OCI-LY3 (cell line): ENCODE results near the gene ELL2.

Source experiments
- EZH2phosphoT487 ChIP-seq: fragments of 200-600 bp; shearing (Covaris generic); IDR thresholded peaks from 2 replicates; pipeline ENCODE4 v1.6.1; 2018; ENCODE audit warnings: antibody characterized with exemption, mixed run types, low read depth
- TF ChIP-seq, protein P1 (sequence below): fragments of 200-600, 300-600 bp; sonication (generic); IDR thresholded peaks from 2 replicates; pipeline ENCODE4 v1.5.1; 2014; ENCODE audit warnings: antibody characterized with exemption, low read length, low read depth

DNA sequence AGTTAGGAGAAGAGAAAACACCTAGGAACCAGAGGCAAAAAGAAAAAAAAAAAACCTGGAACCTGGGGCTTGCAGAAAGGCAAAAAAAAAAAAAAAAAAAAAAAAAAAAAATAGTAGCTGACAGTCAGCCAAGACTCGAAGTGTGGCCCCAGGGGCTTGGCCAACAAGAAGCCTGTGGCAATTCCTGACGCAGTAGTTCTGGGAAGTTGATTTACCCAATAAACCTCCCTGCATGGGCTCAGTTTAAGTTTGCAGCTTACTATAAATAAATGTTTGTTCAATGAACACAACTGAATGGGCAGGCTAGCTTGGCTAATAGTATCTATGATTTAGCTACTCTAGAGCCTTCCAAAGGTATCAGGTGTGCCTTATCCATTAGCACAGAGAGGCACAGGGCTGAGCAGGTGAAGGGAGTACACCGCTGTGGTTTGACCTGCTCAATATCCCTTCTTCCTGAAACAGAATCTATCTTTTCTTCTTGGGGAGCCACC lies 117.9 kb downstream of the ELL2 start:
- TF ChIP-seq, protein P1, sequence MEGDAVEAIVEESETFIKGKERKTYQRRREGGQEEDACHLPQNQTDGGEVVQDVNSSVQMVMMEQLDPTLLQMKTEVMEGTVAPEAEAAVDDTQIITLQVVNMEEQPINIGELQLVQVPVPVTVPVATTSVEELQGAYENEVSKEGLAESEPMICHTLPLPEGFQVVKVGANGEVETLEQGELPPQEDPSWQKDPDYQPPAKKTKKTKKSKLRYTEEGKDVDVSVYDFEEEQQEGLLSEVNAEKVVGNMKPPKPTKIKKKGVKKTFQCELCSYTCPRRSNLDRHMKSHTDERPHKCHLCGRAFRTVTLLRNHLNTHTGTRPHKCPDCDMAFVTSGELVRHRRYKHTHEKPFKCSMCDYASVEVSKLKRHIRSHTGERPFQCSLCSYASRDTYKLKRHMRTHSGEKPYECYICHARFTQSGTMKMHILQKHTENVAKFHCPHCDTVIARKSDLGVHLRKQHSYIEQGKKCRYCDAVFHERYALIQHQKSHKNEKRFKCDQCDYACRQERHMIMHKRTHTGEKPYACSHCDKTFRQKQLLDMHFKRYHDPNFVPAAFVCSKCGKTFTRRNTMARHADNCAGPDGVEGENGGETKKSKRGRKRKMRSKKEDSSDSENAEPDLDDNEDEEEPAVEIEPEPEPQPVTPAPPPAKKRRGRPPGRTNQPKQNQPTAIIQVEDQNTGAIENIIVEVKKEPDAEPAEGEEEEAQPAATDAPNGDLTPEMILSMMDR, result no peak
- TF ChIP-seq EZH2phosphoT487, result no peak
